Spleen (tissue), 7 donors: ENCODE data around the gene PGAM1.

Experiments used
- CTCF ChIP-seq, 11 experiments: fragments of 200-600 bp in 7 of 11; fragments of 450-650 bp in 4 of 11; sonication (generic) in 4 of 11; IDR thresholded peaks in 8 of 11; conservative IDR thresholded peaks in 3 of 11; 1 replicate in 7 of 11; 2 replicates in 4 of 11; pipeline versions ENCODE4 v1.4.0 to v1.8.0; 2016 to 2021; ENCODE audit warnings: antibody characterized with exemption in 11 of 11, inconsistent platforms in 4 of 11, mild to moderate bottlenecking in 1 of 11
- POLR2A ChIP-seq, 3 donors: fragments of 450-650 bp; IDR thresholded peaks; one replicate each; pipeline ENCODE4 v1.5.1; 2017; ENCODE audit warnings: antibody characterized with exemption in 3 of 3, mild to moderate bottlenecking in 1 of 3
- POLR2AphosphoS5 ChIP-seq, 3 donors: sonication (generic); formaldehyde crosslinking; IDR thresholded peaks; one replicate each; pipeline ENCODE4 v1.5.1; 2017; ENCODE audit warnings: antibody characterized with exemption in 3 of 3
- donor health status: DM: no; HTN: no; CAD: no; lungs with moderate emphysema.
- donor health status: DM: no; HTN: no; CAD: no.
- donor health status: DM: no; HTN: no; CAD: no.

GRCh38 chr10:97378933-97379921 lies 46.8 kb upstream of the PGAM1 start:
- no peak for TF ChIP-seq CTCF (IDR thresholded peaks at IDR 0.05 in 8 of 11, conservative IDR thresholded peaks at IDR 0.05 in 3 of 11)
- TF ChIP-seq POLR2AphosphoS5 (IDR thresholded peaks at IDR 0.05), result no peak
- no peak for TF ChIP-seq POLR2A (IDR thresholded peaks at IDR 0.05)
